ENCODE results near the gene AP3B1. TPM values are rescaled to one million over a fixed set of nuclear protein-coding genes. Genes with fewer than 3 reads are reported as not detected.

The AP3B1 gene
- total and polyA plus RNA-seq, 2 of the 8 experiments (the other 6 are each of a cell fraction or from before 2014, with no cell fraction given): 45.8 to 48.3 TPM

DNA sequence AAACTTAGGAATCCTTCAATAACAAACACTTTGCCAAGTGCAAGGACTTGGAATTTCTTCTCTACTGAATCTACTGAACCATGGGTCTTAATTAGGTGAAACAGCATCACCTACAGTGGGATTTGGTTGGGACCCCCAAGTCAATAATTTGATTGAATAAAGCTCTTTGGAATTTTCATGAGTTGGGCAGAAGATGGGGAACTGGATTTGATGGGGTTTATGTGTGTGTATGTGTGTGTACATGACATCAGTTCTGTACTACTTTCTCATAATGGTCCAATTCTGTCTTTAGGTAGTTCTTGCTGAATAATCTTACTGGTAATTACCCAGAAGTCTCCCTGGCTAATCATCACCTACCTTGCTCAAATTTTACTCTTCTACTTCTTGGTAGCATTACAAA is 319.9 kb downstream of the AP3B1 start:
- H3K56ac ChIP-seq (replicated peaks; ENCODE audit: insufficient read length, low read depth, low read length): no peak overlapping the region
- H3K23ac ChIP-seq (ENCODE audit: insufficient read length): no peak overlapping the region
- H3K79me1 ChIP-seq (ENCODE audit: low read depth, low read length): no peaks in the 10 kb centered on the region
- no peak overlapping the region for H2BK20ac ChIP-seq (ENCODE audit: low read length)
- ChIA-PET CTCF (ENCODE audit: partially characterized antibody) (interaction anchor here (1.0 to 1.9 kb wide), 5 partner anchors 8 to 327 kb away, joined by 3 to 5 read pairs (median 3); no protein-coding TSS in a partner anchor), POLR2A (ENCODE audit: partially characterized antibody) (interaction anchor here (0.9 to 1.0 kb wide), 2 partner anchors 11 to 14 kb away, joined by 3 to 4 read pairs; no protein-coding TSS in a partner anchor)
- H3K23me2 ChIP-seq (ENCODE audit: low read depth, low read length): no peaks in the 10 kb centered on the region; the same call in none of the 2 replicates
- no peak overlapping the region for H3K18ac ChIP-seq (ENCODE audit: extremely low read depth, low read length)
- no peak overlapping the region for H4K8ac ChIP-seq (ENCODE audit: extremely low read depth, insufficient read depth, low read length)
- DNase-seq (ENCODE audit: low read depth in 1 of 2, low spot score in 2 of 2) (no peak), FAIRE-seq (no peak)
- H4K20me1 ChIP-seq (replicated peaks in 1 of 2; ENCODE audit: control insufficient read depth in 1 of 2, insufficient read depth in 2 of 2, low read length in 2 of 2): peaks cover 2 to 7% of the 10 kb centered on the region in 2 experiments
- H3K14ac ChIP-seq (ENCODE audit: insufficient read length): no peak overlapping the region
- H2AFZ ChIP-seq (ENCODE audit: low read length): no peak overlapping the region
- no peak overlapping the region for H4K91ac ChIP-seq (replicated peaks; ENCODE audit: insufficient read length, low read length)
- H2AK5ac ChIP-seq (ENCODE audit: low read depth, low read length): no peak overlapping the region
- H3K4me1 ChIP-seq (replicated peaks in 1 of 4; ENCODE audit: control insufficient read depth in 3 of 4, insufficient read depth in 4 of 4, low read length in 3 of 4): peaks cover 4 to 12% (median 6%) of the 10 kb centered on the region in 4 experiments
- no peak overlapping the region for H2BK120ac ChIP-seq (replicated peaks; ENCODE audit: low read depth, low read length)
- H2BK15ac ChIP-seq (ENCODE audit: low read length): no peak overlapping the region
- H3K9me3 ChIP-seq (ENCODE audit: insufficient read depth in 2 of 2, low read depth in 1 of 2, low read length in 1 of 2): no peaks in the 10 kb centered on the region
- H3K36me3 ChIP-seq (ENCODE audit: control insufficient read depth in 2 of 4, insufficient read depth in 4 of 4, low read length in 3 of 4): no peaks in the 10 kb centered on the region
- H4K5ac ChIP-seq (ENCODE audit: insufficient read length, low read depth, low read length): no peak overlapping the region
- H3K27me3 ChIP-seq (replicated peaks in 1 of 4; ENCODE audit: control insufficient read depth in 3 of 4, extremely low read depth in 1 of 4, insufficient read depth in 3 of 4, low read length in 3 of 4): peaks cover 35 to 67% (median 52%) of the 10 kb centered on the region in 4 experiments
- no peak overlapping the region for H3K9ac ChIP-seq (replicated peaks in 1 of 4; ENCODE audit: extremely low read depth in 1 of 4, low read depth in 3 of 4, low read length in 3 of 4)
- H3K27ac ChIP-seq (ENCODE audit: low read depth, low read length): no peak overlapping the region
- H2BK12ac ChIP-seq (ENCODE audit: low read depth, low read length): no peak overlapping the region
- no peak overlapping the region for H3K4ac ChIP-seq (replicated peaks; ENCODE audit: insufficient read length, low read depth, low read length)
- H2BK5ac ChIP-seq (ENCODE audit: low read depth, low read length): no peak overlapping the region
- no peak overlapping the region for H3K4me2 ChIP-seq (ENCODE audit: insufficient read depth in 1 of 2, low read depth in 2 of 2, low read length in 2 of 2)
- H3K79me2 ChIP-seq (ENCODE audit: control insufficient read depth in 1 of 2, insufficient read depth in 2 of 2, low read length in 2 of 2): no peaks in the 10 kb centered on the region
- H3K4me3 ChIP-seq (ENCODE audit: extremely low read depth in 1 of 4, insufficient read depth in 2 of 4, low read depth in 3 of 4, low read length in 4 of 4): no peak overlapping the region
- TF ChIP-seq POLR2AphosphoS5 (IDR thresholded peaks at IDR 0.05; ENCODE audit: low read depth, low read length) (no peak), E2F6 (IDR thresholded peaks at IDR 0.05) (no peak), TBP (IDR thresholded peaks at IDR 0.05; ENCODE audit: low read depth, low read length) (no peak), KDM4A (IDR thresholded peaks at IDR 0.05; ENCODE audit: low read depth, low read length, severe bottlenecking) (no peak), RNF2 (IDR thresholded peaks at IDR 0.05; ENCODE audit: borderline replicate concordance, low read depth, low read length, missing control alignments, poor library complexity, severe bottlenecking) (no peak), SP2 (IDR thresholded peaks at IDR 0.05; ENCODE audit: low read length) (no peak), FOSL1 (IDR thresholded peaks at IDR 0.05; ENCODE audit: insufficient read depth, low read depth, low read length) (no peak), BACH1 (IDR thresholded peaks at IDR 0.05; ENCODE audit: low read length) (no peak), BCL11A (IDR thresholded peaks at IDR 0.05; ENCODE audit: low read depth in 2 of 2, low read length in 2 of 2) (no peak), SIRT6 (IDR thresholded peaks at IDR 0.05; ENCODE audit: low read length) (no peak), GTF2F1 (IDR thresholded peaks at IDR 0.05; ENCODE audit: borderline replicate concordance, low read depth, low read length) (no peak), CTCF (IDR thresholded peaks at IDR 0.05; ENCODE audit: control extremely low read depth in 1 of 3, insufficient read depth in 1 of 3, low read depth in 1 of 3, low read length in 3 of 3) (no peak)

Measured in H1 (cell line).